ENCODE measurements around the gene NAXE.

The NAXE gene

GRCh38 chr1:156615946-156616345 lies 24.4 kb downstream of the NAXE start:
- ChIA-PET CTCF (interaction anchor here (0.6 to 1.7 kb wide), 4 partner anchors 8 to 73 kb away, joined by 3 to 5 read pairs (median 4); no protein-coding TSS in a partner anchor), POLR2A (interaction anchor here (1.0 kb wide), 1 partner anchor 8 kb away, joined by 6 read pairs; no protein-coding TSS in a partner anchor)
- no peak for DNase-seq (ENCODE audit: extremely low spot score)

GRCh38 chr1:156616463-156616862 lies 24.9 kb downstream of the NAXE start:
- DNase-seq (ENCODE audit: extremely low spot score) = peak; percentile 71
- no peak for TF ChIP-seq FOXM1 (IDR thresholded peaks at IDR 0.05; ENCODE audit: borderline replicate concordance)
- TF ChIP-seq PKNOX1 (IDR thresholded peaks at IDR 0.05) = 0 out of 2 replicates have a peak, but pooled peaks have one; percentile 12
- ChIA-PET CTCF (interaction anchor here (0.7 to 1.6 kb wide), 6 partner anchors 9 to 532 kb away, joined by 3 to 6 read pairs (median 4); no protein-coding TSS in a partner anchor), POLR2A (interaction anchor here (1.0 to 1.1 kb wide), 2 partner anchors 8 to 25 kb away, joined by 4 to 6 read pairs; partner anchors contain the start of gene NAXE)

More at GRCh38 chr1:156615946-156616345, 24.4 kb downstream of the NAXE start:
- no peak for TF ChIP-seq TARDBP (IDR thresholded peaks at IDR 0.05)
- TF ChIP-seq FOXK2 (IDR thresholded peaks at IDR 0.05) = no peak
- TF ChIP-seq HDGF (IDR thresholded peaks at IDR 0.05; ENCODE audit: borderline replicate concordance) = no peak
- TF ChIP-seq BHLHE40 (IDR thresholded peaks at IDR 0.05; ENCODE audit: borderline replicate concordance) = no peak
- no peak for TF ChIP-seq SP1 (IDR thresholded peaks at IDR 0.05)
- TF ChIP-seq LEF1 (IDR thresholded peaks at IDR 0.05; ENCODE audit: borderline replicate concordance) = no peak
- TF ChIP-seq ZNF384 (IDR thresholded peaks at IDR 0.05) = no peak
- no peak for TF ChIP-seq FOXM1 (IDR thresholded peaks at IDR 0.05; ENCODE audit: borderline replicate concordance)
- TF ChIP-seq SUZ12 (IDR thresholded peaks at IDR 0.05) = no peak
- no peak for TF ChIP-seq NFRKB (IDR thresholded peaks at IDR 0.05)
- no peak for TF ChIP-seq ELF4 (IDR thresholded peaks at IDR 0.05)
- TF ChIP-seq PKNOX1 (IDR thresholded peaks at IDR 0.05) = no peak
- no peak for TF ChIP-seq ARNT (IDR thresholded peaks at IDR 0.05)
- TF ChIP-seq CTBP1 (IDR thresholded peaks at IDR 0.05; ENCODE audit: borderline replicate concordance) = no peak; the same call in 1 of the 2 replicates
- no peak for TF ChIP-seq FOXA1 (IDR thresholded peaks at IDR 0.05)
- no peak for TF ChIP-seq L3MBTL2 (conservative IDR thresholded peaks at IDR 0.05)

GRCh38 chr1:156618853-156619581 lies 27.4 kb downstream of the NAXE start, which contains the start of gene HAPLN2:
HAPLN2 (plus strand) TSS chr1:156619415; CDS start chr1:156623491, 4,076 bp downstream.
- peak; percentile 66 for DNase-seq (ENCODE audit: extremely low spot score)
- ChIA-PET POLR2A (interaction anchor here (1.2 to 2.2 kb wide), 5 partner anchors 24 to 110 kb away, joined by 3 to 11 read pairs (median 4); partner anchors contain the start of genes ISG20L2, METTL25B and NAXE), CTCF (interaction anchor here (0.6 to 3.0 kb wide), 19 partner anchors 8 to 1375 kb away, joined by 3 to 13 read pairs (median 4); partner anchors contain the start of gene CRABP2)
- TF ChIP-seq SUZ12 (IDR thresholded peaks at IDR 0.05) = no peak
- no peak for TF ChIP-seq FOXM1 (IDR thresholded peaks at IDR 0.05; ENCODE audit: borderline replicate concordance)
- no peak for TF ChIP-seq HDGF (IDR thresholded peaks at IDR 0.05; ENCODE audit: borderline replicate concordance)
- no peak for TF ChIP-seq TARDBP (IDR thresholded peaks at IDR 0.05)
- TF ChIP-seq LEF1 (IDR thresholded peaks at IDR 0.05; ENCODE audit: borderline replicate concordance) = no peak
- TF ChIP-seq SP1 (IDR thresholded peaks at IDR 0.05) = no peak
- no peak for TF ChIP-seq ZNF384 (IDR thresholded peaks at IDR 0.05)
- TF ChIP-seq CTBP1 (IDR thresholded peaks at IDR 0.05; ENCODE audit: borderline replicate concordance) = no peak
- no peak for TF ChIP-seq ELF4 (IDR thresholded peaks at IDR 0.05)
- TF ChIP-seq PKNOX1 (IDR thresholded peaks at IDR 0.05) = no peak
- TF ChIP-seq NFRKB (IDR thresholded peaks at IDR 0.05) = no peak

GRCh38 chr1:156619582-156619955 lies 28.0 kb downstream of the NAXE start:
- TF ChIP-seq SUZ12 (IDR thresholded peaks at IDR 0.05) (no peak), CTBP1 (IDR thresholded peaks at IDR 0.05; ENCODE audit: borderline replicate concordance) (no peak), ZNF384 (IDR thresholded peaks at IDR 0.05) (no peak), FOXM1 (IDR thresholded peaks at IDR 0.05; ENCODE audit: borderline replicate concordance) (no peak), ARNT (IDR thresholded peaks at IDR 0.05) (no peak), FOXA1 (IDR thresholded peaks at IDR 0.05) (no peak), PKNOX1 (IDR thresholded peaks at IDR 0.05) (no peak), L3MBTL2 (conservative IDR thresholded peaks at IDR 0.05) (no peak), SP1 (IDR thresholded peaks at IDR 0.05) (no peak), HDGF (IDR thresholded peaks at IDR 0.05; ENCODE audit: borderline replicate concordance) (no peak), LEF1 (IDR thresholded peaks at IDR 0.05; ENCODE audit: borderline replicate concordance) (no peak), FOXK2 (IDR thresholded peaks at IDR 0.05) (no peak), TARDBP (IDR thresholded peaks at IDR 0.05) (no peak), ELF4 (IDR thresholded peaks at IDR 0.05) (no peak), BHLHE40 (IDR thresholded peaks at IDR 0.05; ENCODE audit: borderline replicate concordance) (no peak), NFRKB (IDR thresholded peaks at IDR 0.05) (no peak)
- ChIA-PET POLR2A (interaction anchor here (1.0 to 2.2 kb wide), 7 partner anchors 19 to 109 kb away, joined by 3 to 11 read pairs (median 4); partner anchors contain the start of genes GPATCH4, ISG20L2, METTL25B and NAXE), CTCF (interaction anchor here (0.6 to 3.0 kb wide), 16 partner anchors 8 to 1376 kb away, joined by 3 to 13 read pairs (median 4); partner anchors contain the start of genes CRABP2 and NAXE)
- no peak for DNase-seq (ENCODE audit: extremely low spot score)

Data from HEK293T (cell line).